HG02840 (cell line): Measurements from ENCODE around the gene DNAH2.
A peak's percentile ranks its signal among the peaks of the same experiment; 100 is the strongest.

Source experiments
- ATAC-seq: cut with Tn5 transposase; IDR thresholded peaks from one replicate; pipeline ENCODE4 v1.9.1; 2021; ENCODE audit warnings: mild to moderate bottlenecking, moderate library complexity, moderate number of reproducible peaks; ENCODE audit not compliant: unreplicated experiment, low FRiP score

The DNAH2 gene

GRCh38 chr17:7836596-7837407 is 119.3 kb downstream of the DNAH2 start:
- ATAC-seq, result no peak

GRCh38 chr17:7837408-7838088 is 120.0 kb downstream of the DNAH2 start:
- ATAC-seq, result no peak

- ATAC-seq, result no peak
Observed at GRCh38 chr17:7838090-7839075, 120.8 kb downstream of the DNAH2 start.

- no peak for ATAC-seq
Observed at GRCh38 chr17:7839190-7839875, 121.8 kb downstream of the DNAH2 start.

- no peak for ATAC-seq
Observed at GRCh38 chr17:7839876-7840261, 122.3 kb downstream of the DNAH2 start.

GRCh38 chr17:7840441-7840840 is 122.9 kb downstream of the DNAH2 start:
- ATAC-seq, result no peak

GRCh38 chr17:7840875-7841274 is 123.3 kb downstream of the DNAH2 start:
- no peak for ATAC-seq

DNA sequence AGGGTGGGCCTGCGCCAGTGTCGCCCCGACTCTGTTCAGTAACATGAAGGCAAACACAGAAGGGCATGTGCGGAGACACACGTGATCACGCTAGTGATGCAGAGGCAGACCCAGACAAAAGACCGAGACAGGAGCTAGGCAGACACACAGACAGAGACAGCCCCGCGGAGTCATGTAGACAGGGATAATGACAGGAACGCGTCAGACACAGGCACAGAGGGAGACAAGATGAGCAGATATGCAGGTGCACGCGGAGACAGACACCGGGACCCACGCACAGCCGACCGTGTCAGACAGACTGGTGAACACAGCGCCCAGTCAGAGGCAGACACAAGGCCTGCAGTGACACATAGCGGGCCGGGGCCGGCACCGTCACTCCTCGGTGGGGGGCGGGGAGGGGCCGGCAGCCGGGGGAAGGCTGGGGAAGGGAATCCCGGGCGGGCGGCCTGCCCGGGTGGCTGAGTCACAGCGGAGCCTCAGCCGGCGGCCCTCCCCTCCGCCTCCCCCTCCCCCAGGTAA is 123.9 kb downstream of the DNAH2 start:
- ATAC-seq, result peak; percentile 2

- ATAC-seq, result peak; percentile 27
Observed at GRCh38 chr17:7841915-7842379, 124.4 kb downstream of the DNAH2 start.

DNA sequence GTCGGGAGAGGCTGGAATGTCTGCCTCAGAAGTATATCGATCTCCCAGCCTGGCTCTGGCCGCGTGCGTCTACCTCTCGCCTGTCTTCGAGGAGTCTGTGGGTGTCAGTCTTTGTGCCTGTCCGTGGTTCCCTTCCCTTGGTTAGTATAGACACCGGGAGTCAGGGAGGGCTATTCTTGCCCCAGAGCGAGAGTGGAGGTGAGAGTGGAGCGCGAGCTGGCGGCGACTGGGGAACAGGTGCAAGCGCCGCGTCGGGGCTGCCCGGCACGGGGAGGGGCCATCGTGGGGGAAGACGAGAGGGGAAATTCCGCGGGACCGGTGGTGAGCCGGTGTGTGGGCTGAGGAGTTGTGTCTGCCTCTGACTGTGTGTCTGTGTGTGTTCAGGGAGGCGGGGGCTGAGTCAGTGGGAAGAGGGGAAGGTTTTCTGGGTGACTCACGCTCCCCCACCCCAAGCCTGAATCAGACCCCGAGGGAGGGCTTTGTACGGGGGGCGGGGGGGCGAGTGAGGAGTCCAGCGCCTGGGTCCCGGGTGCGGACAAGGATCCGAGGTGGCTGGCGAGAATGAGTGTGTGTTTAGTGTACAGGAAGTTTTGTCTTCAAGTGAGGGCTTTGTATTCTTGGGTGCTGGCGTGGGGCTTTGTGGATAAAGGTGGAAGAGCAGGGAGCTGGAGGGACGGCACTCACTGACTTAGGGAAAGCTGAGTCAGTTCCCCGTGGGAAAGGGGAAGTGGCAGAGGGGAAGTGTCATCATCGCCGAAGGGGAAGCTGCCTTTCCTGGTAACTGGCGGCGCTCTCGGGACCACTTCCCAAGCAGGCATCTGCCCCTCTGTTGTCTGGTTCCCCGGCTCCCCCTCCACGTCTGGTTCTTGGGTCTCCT is 125.1 kb downstream of the DNAH2 start:
- ATAC-seq, result peak; percentile 27

DNA sequence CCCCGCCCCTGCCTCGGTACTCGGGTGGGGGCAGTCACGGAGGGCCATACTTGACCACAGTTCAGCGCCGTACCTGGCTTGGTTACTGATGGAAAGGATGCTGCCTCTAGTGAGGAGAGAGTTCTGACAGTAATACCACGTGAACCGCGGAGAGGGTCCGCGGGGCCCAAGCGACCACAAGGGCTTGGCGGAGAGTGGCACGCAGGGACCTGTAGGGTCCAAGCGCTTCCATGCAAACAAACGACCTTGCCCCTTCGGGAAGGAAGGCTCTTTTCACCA is 125.7 kb downstream of the DNAH2 start:
- peak; percentile 3 for ATAC-seq

DNA sequence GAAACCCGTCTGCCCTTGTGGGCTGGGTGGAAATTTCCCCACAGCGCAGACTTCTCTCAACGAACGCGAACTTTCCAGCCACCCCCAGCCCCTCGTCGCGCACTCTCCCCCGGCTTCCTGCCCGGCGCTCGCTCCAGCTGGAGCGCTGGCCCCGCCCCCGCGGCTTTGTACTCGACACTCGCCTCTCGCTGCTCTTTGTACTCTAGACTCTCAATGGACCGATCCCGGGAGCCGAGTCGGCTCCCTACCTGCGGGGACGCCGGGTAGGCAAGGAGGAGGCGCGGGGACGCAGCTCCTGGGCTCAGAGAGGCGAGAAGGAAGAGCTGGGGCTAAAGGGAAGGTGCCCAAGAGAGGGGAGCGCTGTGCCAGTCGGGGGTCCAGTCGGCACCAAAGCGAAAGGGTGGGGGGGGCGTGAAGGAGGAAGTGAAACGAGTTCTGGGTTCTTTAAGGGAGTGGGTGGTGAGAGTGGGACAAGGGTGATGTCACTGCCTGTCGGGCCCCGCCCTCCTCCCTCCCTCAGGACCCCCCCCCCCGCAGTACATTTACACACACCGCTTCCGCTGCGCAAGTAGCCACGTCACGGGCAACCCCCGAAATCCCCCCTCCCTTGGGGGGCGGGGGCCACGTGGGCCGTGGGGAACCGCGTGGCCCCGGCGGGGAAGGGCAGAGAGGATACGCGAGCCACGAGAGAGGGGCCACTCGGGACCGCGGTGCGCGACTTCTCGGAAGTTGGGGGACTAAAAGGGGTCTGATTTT is 126.2 kb downstream of the DNAH2 start:
- peak; percentile 34 for ATAC-seq

GRCh38 chr17:7844292-7845154 is 127.0 kb downstream of the DNAH2 start:
- peak; percentile 34 for ATAC-seq

DNA sequence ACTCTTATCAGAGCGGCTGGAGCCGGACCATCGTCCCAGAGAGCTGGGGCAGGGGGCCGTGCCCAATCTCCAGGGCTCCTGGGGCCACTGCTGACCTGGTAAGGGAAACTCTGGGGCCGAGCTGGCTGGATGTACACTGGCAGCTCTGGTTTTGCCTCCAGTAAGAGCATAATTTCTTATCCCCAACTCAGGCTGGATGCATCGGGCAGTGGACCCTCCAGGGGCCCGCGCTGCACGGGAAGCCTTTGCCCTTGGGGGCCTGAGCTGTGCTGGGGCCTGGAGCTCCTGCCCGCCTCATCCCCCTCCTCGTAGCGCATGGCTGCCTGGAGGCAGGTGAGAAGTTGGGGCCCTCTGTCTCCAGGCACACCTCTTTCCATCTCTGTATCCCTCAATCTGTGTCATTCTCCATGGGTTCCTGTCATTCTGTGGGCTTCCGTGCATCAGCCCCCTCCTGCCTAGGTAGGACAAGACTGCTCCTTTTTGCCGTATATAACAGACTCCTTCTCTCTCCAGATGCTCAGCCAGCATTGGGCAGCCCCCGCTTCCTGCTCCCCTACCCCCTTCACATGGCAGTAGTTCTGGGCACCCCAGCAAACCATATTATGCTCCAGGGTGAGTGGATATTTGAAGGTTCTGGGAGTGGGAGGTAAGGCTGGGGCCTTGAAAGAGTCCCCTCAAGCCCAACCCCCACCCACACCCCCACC is 128.0 kb downstream of the DNAH2 start:
- ATAC-seq, result no peak

- ATAC-seq, result no peak
Observed at GRCh38 chr17:7846063-7846735, 128.7 kb downstream of the DNAH2 start.
